GM12878 (cell line): ENCODE results near the gene PCF11. TPM values are rescaled to one million over a fixed set of nuclear protein-coding genes. Genes with fewer than 3 reads are reported as not detected.

Experiments
- ASH2L ChIP-seq: fragments of 300-600, 200-600 bp; sonication (generic); IDR thresholded peaks from 2 replicates; pipeline ENCODE4 v1.6.1; 2017; ENCODE audit warnings: low read depth, mild to moderate bottlenecking, borderline replicate concordance
- CREB1 ChIP-seq: IDR thresholded peaks from 2 replicates; pipeline ENCODE4 v1.6.1; 2012; ENCODE audit warnings: low read depth, mild to moderate bottlenecking, inconsistent platforms
- CREM ChIP-seq: IDR thresholded peaks from 2 replicates; pipeline ENCODE4 v1.6.1; 2014; ENCODE audit warnings: antibody characterized with exemption, low read depth
- EGR1 ChIP-seq, 2 experiments: IDR thresholded peaks; 1 replicate in 1 of 2; 2 replicates in 1 of 2; pipeline ENCODE4 v1.6.1; 2011 to 2012; ENCODE audit warnings: low read depth in 2 of 2, low read length in 2 of 2, borderline replicate concordance in 1 of 2, mild to moderate bottlenecking in 1 of 2, moderate library complexity in 1 of 2
- ETV6 ChIP-seq, 2 experiments: fragments of 450-650 bp in 1 of 2; IDR thresholded peaks in 1 of 2; conservative IDR thresholded peaks in 1 of 2; 2 replicates each; pipeline ENCODE4 v1.6.1; 2014; ENCODE audit warnings: antibody characterized with exemption in 1 of 2, borderline replicate concordance in 1 of 2, low read depth in 1 of 2, mild to moderate bottlenecking in 1 of 2, moderate library complexity in 1 of 2
- GABPA ChIP-seq: IDR thresholded peaks from 2 replicates; pipeline ENCODE4 v1.6.1; 2014; ENCODE audit warnings: antibody characterized with exemption, low read depth, mild to moderate bottlenecking, inconsistent platforms
- HCFC1 ChIP-seq: fragments of 150-350 bp; IDR thresholded peaks from 2 replicates; pipeline ENCODE4 v1.6.1; 2014; ENCODE audit warnings: low read length
- IKZF1 ChIP-seq: fragments of 450-650 bp; conservative IDR thresholded peaks from 2 replicates; pipeline ENCODE4 v1.6.1; 2017; ENCODE audit warnings: antibody characterized with exemption, mild to moderate bottlenecking
- IKZF2 ChIP-seq, 2 experiments: fragments of 450-650 bp; IDR thresholded peaks; 2 replicates each; pipeline ENCODE4 v1.6.1; 2017; ENCODE audit warnings: mild to moderate bottlenecking in 2 of 2, moderate library complexity in 2 of 2
- JUNB ChIP-seq: IDR thresholded peaks from 2 replicates; pipeline ENCODE4 v1.6.1; 2016; ENCODE audit warnings: antibody characterized with exemption, mild to moderate bottlenecking
- KDM1A ChIP-seq: fragments of 200-600 bp; sonication (generic); IDR thresholded peaks from 2 replicates; pipeline ENCODE4 v1.6.1; 2016; ENCODE audit warnings: borderline replicate concordance
- KLF5 ChIP-seq: fragments of 450-650 bp; IDR thresholded peaks from 2 replicates; pipeline ENCODE4 v1.6.1; 2014; ENCODE audit warnings: mild to moderate bottlenecking; ENCODE audit not compliant: partially characterized antibody
- LARP7 ChIP-seq: fragments of 450-650 bp; IDR thresholded peaks from 2 replicates; pipeline ENCODE4 v1.6.1; 2017; ENCODE audit warnings: mild to moderate bottlenecking
- NR2C2 ChIP-seq: IDR thresholded peaks from 2 replicates; pipeline ENCODE4 v1.6.1; 2011; ENCODE audit warnings: borderline replicate concordance, low read depth; ENCODE audit not compliant: control insufficient read depth, insufficient read length
- POLR2A ChIP-seq: IDR thresholded peaks from 2 replicates; pipeline ENCODE4 v1.6.1; 2011; ENCODE audit warnings: low read depth, mild to moderate bottlenecking, low read length
- PRDM15 ChIP-seq: fragments of 450-650 bp; formaldehyde crosslinking; IDR thresholded peaks from 2 replicates; pipeline ENCODE4 v1.4.0; 2020; ENCODE audit warnings: mild to moderate bottlenecking, moderate library complexity
- RBBP5 ChIP-seq: fragments of 200-600 bp; sonication (generic); conservative IDR thresholded peaks from 2 replicates; pipeline ENCODE4 v1.6.1; 2016
- RUNX3 ChIP-seq: IDR thresholded peaks from 2 replicates; pipeline ENCODE4 v1.6.1; 2012; ENCODE audit warnings: low read length, inconsistent platforms
- ZBTB40 ChIP-seq: fragments of 450-650 bp; IDR thresholded peaks from 2 replicates; pipeline ENCODE4 v1.6.1; 2016; ENCODE audit warnings: mild to moderate bottlenecking, moderate library complexity, borderline replicate concordance
- ZNF207 ChIP-seq: fragments of 450-650 bp; IDR thresholded peaks from 2 replicates; pipeline ENCODE4 v1.6.1; 2014; ENCODE audit warnings: antibody characterized with exemption, mild to moderate bottlenecking, borderline replicate concordance
- ZSCAN29 ChIP-seq: fragments of 450-650 bp; IDR thresholded peaks from 2 replicates; pipeline ENCODE4 v1.6.1; 2017; ENCODE audit warnings: mild to moderate bottlenecking, moderate library complexity
- polyA plus RNA-seq, 11 experiments: library from polyadenylated mRNA; depleted of rRNA in 4 of 11; unstranded in 6 of 11; stranded (reverse) in 5 of 11; fragments of >200 nt; fragmentation: Nextera tagmentation in 4 of 11; fragmentation: Illumina TruSeq in 1 of 11; extraction: Ambion mirVana in 4 of 11; extraction: Trizol in 1 of 11; gene quantifications; 1 replicate in 1 of 11; 2 replicates in 10 of 11; pipeline versions ENCODE4 v1.2.1 to v1.2.3, GENCODE V29; 2011 to 2016; ENCODE audit warnings: inconsistent platforms in 2 of 11, missing spikeins in 2 of 11, low read depth in 1 of 11
- total RNA-seq, 4 experiments: library from RNA; depleted of rRNA in 3 of 4; stranded (reverse); fragments of >200 nt in 3 of 4; fragmentation: Illumina TruSeq in 1 of 4; extraction: Trizol in 1 of 4; gene quantifications; 2 replicates each; pipeline versions ENCODE4 v1.2.1 to v1.2.3, GENCODE V29; 2013 to 2021
- TF ChIP-seq, protein P1 (sequence below): IDR thresholded peaks from 2 replicates; pipeline ENCODE4 v1.6.1; 2011; ENCODE audit warnings: borderline replicate concordance, low read depth, mild to moderate bottlenecking, moderate library complexity, mixed read lengths, low read length; ENCODE audit not compliant: insufficient read depth; ENCODE audit errors: extremely low read length

The PCF11 gene
- total and polyA plus RNA-seq, 10 of the 15 experiments (the other 5 are each of a cell fraction or from before 2014, with no cell fraction given) = 9.2 to 90.4 (median 48.0) TPM

- TF ChIP-seq ETV6 (conservative IDR thresholded peaks at IDR 0.05 in 1 of 2, IDR thresholded peaks at IDR 0.05 in 1 of 2; ENCODE audit: borderline replicate concordance in 1 of 2, low read depth in 1 of 2) = peak in 1 of 2 experiments; percentile 90; a peak in 2 of 4 replicates
- peak; percentile 100 for TF ChIP-seq ASH2L
- TF ChIP-seq CREM = peak; percentile 94
- peak; percentile 79 for TF ChIP-seq ZSCAN29
- 0 out of 2 replicates have a peak, but pooled peaks have one; percentile 15 for TF ChIP-seq JUNB
- peak; percentile 95 for TF ChIP-seq RBBP5
- TF ChIP-seq, protein P1, sequence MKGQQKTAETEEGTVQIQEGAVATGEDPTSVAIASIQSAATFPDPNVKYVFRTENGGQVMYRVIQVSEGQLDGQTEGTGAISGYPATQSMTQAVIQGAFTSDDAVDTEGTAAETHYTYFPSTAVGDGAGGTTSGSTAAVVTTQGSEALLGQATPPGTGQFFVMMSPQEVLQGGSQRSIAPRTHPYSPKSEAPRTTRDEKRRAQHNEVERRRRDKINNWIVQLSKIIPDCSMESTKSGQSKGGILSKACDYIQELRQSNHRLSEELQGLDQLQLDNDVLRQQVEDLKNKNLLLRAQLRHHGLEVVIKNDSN = no peak
- TF ChIP-seq RUNX3 = peak; percentile 55
- peak; percentile 31 to 81; a peak in 1 of 3 replicates for TF ChIP-seq EGR1 (IDR thresholded peaks at IDR 0.05; ENCODE audit: borderline replicate concordance in 1 of 2, low read depth in 2 of 2, low read length in 2 of 2)
- TF ChIP-seq IKZF2 (IDR thresholded peaks at IDR 0.05) = peak; percentile 85
- no peak for TF ChIP-seq PRDM15 (CRISPR knock-in tag)
- TF ChIP-seq ZBTB40 = peak; percentile 96
- TF ChIP-seq IKZF1 = peak; percentile 96
- TF ChIP-seq NR2C2 = no peak
- TF ChIP-seq KDM1A = no peak
- TF ChIP-seq GABPA = peak; percentile 96
- peak; percentile 65 for TF ChIP-seq HCFC1
- TF ChIP-seq KLF5 = peak; percentile 86
- peak; percentile 93 for TF ChIP-seq CREB1
- 0 out of 2 replicates have a peak, but pooled peaks have one; percentile 23 for TF ChIP-seq ZNF207
- TF ChIP-seq LARP7 = peak; percentile 64; the same call in 1 of the 2 replicates
- TF ChIP-seq POLR2A = peak; percentile 69; the same call in 1 of the 2 replicates
Observed at GRCh38 chr11:83193315-83194280, 36.7 kb downstream of the PCF11 start, which contains the start of gene ANKRD42 (continued).
